HG03139 (cell line): ENCODE measurements around the gene SLC6A6.
"Not testable (repeated sequence)": the region's sequence is repeated elsewhere in the genome, so short reads cannot be mapped to it uniquely, and the experiment has no call there.

ENCODE experiments used
- ATAC-seq: cut with Tn5 transposase; IDR thresholded peaks from one replicate; pipeline ENCODE4 v1.9.1; 2021; ENCODE audit not compliant: unreplicated experiment

Gene SLC6A6

GRCh38 chr3:14505001-14505802 is 102.8 kb downstream of the SLC6A6 start:
- no peak for ATAC-seq

- ATAC-seq = no peak
Observed at GRCh38 chr3:14505803-14506500, 103.5 kb downstream of the SLC6A6 start.

GRCh38 chr3:14506626-14507304 is 104.4 kb downstream of the SLC6A6 start:
- no peak for ATAC-seq

- ATAC-seq = no peak
Observed at GRCh38 chr3:14507305-14507741, 104.9 kb downstream of the SLC6A6 start.

GRCh38 chr3:14507757-14508504 is 105.5 kb downstream of the SLC6A6 start:
- no peak for ATAC-seq

GRCh38 chr3:14508505-14508819 is 106.1 kb downstream of the SLC6A6 start:
- no peak for ATAC-seq

- ATAC-seq = peak; percentile 48
Observed at GRCh38 chr3:14508966-14509795, 106.8 kb downstream of the SLC6A6 start.

- ATAC-seq = no peak
Observed at GRCh38 chr3:14509796-14510100, 107.3 kb downstream of the SLC6A6 start.

- ATAC-seq = no peak
Observed at GRCh38 chr3:14510838-14511622, 108.6 kb downstream of the SLC6A6 start.

GRCh38 chr3:14511623-14512280 is 109.3 kb downstream of the SLC6A6 start:
- no peak for ATAC-seq

GRCh38 chr3:14512281-14512941 is 110.0 kb downstream of the SLC6A6 start:
- ATAC-seq = no peak

- no peak for ATAC-seq
Observed at GRCh38 chr3:14512942-14513327, 110.5 kb downstream of the SLC6A6 start.

GRCh38 chr3:14513566-14514322 is 111.3 kb downstream of the SLC6A6 start:
- ATAC-seq = no peak

GRCh38 chr3:14514323-14514720 is 111.9 kb downstream of the SLC6A6 start:
- ATAC-seq = no peak

GRCh38 chr3:14515526-14515925 is 113.1 kb downstream of the SLC6A6 start:
- ATAC-seq = not testable (repeated sequence)

GRCh38 chr3:14516738-14517345 is 114.4 kb downstream of the SLC6A6 start:
- no peak for ATAC-seq

GRCh38 chr3:14517601-14518431 is 115.4 kb downstream of the SLC6A6 start:
- no peak for ATAC-seq
